Measurements from ENCODE around the gene SAP130. TPM values are rescaled to one million over a fixed set of nuclear protein-coding genes. Genes with fewer than 3 reads are reported as not detected.

Gene SAP130
- total RNA-seq, 1 donor from 2014 or later: 28.5 TPM

GRCh38 chr2:127927384-127927783 lies 100.5 kb downstream of the SAP130 start:
- DNase-seq: no peak
- no peaks in the 10 kb centered on the region for H3K36me3 Mint-ChIP-seq (ENCODE audit: unreplicated experiment)
- H3K9me3 Mint-ChIP-seq (ENCODE audit: unreplicated experiment): no peaks in the 10 kb centered on the region
- H3K4me3 Mint-ChIP-seq (ENCODE audit: unreplicated experiment): no peak overlapping the region
- no peaks in the 10 kb centered on the region for H3K4me1 Mint-ChIP-seq (ENCODE audit: low read depth, unreplicated experiment)
- H3K27me3 Mint-ChIP-seq (ENCODE audit: unreplicated experiment): no peaks in the 10 kb centered on the region
- TF ChIP-seq CTCF (IDR thresholded peaks at IDR 0.05; ENCODE audit: partially characterized antibody, unreplicated experiment): no peak
- no peak overlapping the region for H3K27ac Mint-ChIP-seq (ENCODE audit: unreplicated experiment)

GRCh38 chr2:127917916-127918315 lies 109.9 kb downstream of the SAP130 start:
- Mint-ChIP-seq H3K27me3 (ENCODE audit: unreplicated experiment) (no peaks in the 10 kb centered on the region), H3K36me3 (ENCODE audit: unreplicated experiment) (no peaks in the 10 kb centered on the region), H3K9me3 (ENCODE audit: unreplicated experiment) (peaks cover 2% of the 10 kb centered on the region), H3K4me3 (ENCODE audit: unreplicated experiment) (no peak overlapping the region), H3K4me1 (ENCODE audit: low read depth, unreplicated experiment) (no peaks in the 10 kb centered on the region), H3K27ac (ENCODE audit: unreplicated experiment) (no peak overlapping the region)
- TF ChIP-seq CTCF (IDR thresholded peaks at IDR 0.05; ENCODE audit: partially characterized antibody, unreplicated experiment): no peak
- DNase-seq: no peak

GRCh38 chr2:127913808-127914457 lies 113.9 kb downstream of the SAP130 start:
- Mint-ChIP-seq H3K36me3 (ENCODE audit: unreplicated experiment) (no peaks in the 10 kb centered on the region), H3K27ac (ENCODE audit: unreplicated experiment) (no peak overlapping the region), H3K4me1 (ENCODE audit: low read depth, unreplicated experiment) (no peaks in the 10 kb centered on the region), H3K9me3 (ENCODE audit: unreplicated experiment) (peaks cover under 1% of the 10 kb centered on the region), H3K27me3 (ENCODE audit: unreplicated experiment) (no peaks in the 10 kb centered on the region), H3K4me3 (ENCODE audit: unreplicated experiment) (no peak overlapping the region)
- no peak for DNase-seq
- TF ChIP-seq CTCF (IDR thresholded peaks at IDR 0.05; ENCODE audit: partially characterized antibody, unreplicated experiment): no peak

- H3K4me3 Mint-ChIP-seq (ENCODE audit: unreplicated experiment): no peak overlapping the region
- H3K27me3 Mint-ChIP-seq (ENCODE audit: unreplicated experiment): peaks cover 3% of the 10 kb centered on the region
- no peaks in the 10 kb centered on the region for H3K4me1 Mint-ChIP-seq (ENCODE audit: low read depth, unreplicated experiment)
- no peak overlapping the region for H3K27ac Mint-ChIP-seq (ENCODE audit: unreplicated experiment)
- TF ChIP-seq CTCF (IDR thresholded peaks at IDR 0.05; ENCODE audit: partially characterized antibody, unreplicated experiment): no peak
- no peaks in the 10 kb centered on the region for H3K9me3 Mint-ChIP-seq (ENCODE audit: unreplicated experiment)
- no peak for DNase-seq
- no peaks in the 10 kb centered on the region for H3K36me3 Mint-ChIP-seq (ENCODE audit: unreplicated experiment)
Measured at GRCh38 chr2:127911737-127912136, 116.1 kb downstream of the SAP130 start.

- Mint-ChIP-seq H3K4me1 (ENCODE audit: low read depth, unreplicated experiment) (no peaks in the 10 kb centered on the region), H3K36me3 (ENCODE audit: unreplicated experiment) (no peaks in the 10 kb centered on the region), H3K4me3 (ENCODE audit: unreplicated experiment) (no peak overlapping the region), H3K9me3 (ENCODE audit: unreplicated experiment) (no peaks in the 10 kb centered on the region), H3K27me3 (ENCODE audit: unreplicated experiment) (peaks cover 3% of the 10 kb centered on the region), H3K27ac (ENCODE audit: unreplicated experiment) (no peak overlapping the region)
- TF ChIP-seq CTCF (IDR thresholded peaks at IDR 0.05; ENCODE audit: partially characterized antibody, unreplicated experiment): no peak
- no peak for DNase-seq
Measured at GRCh38 chr2:127910415-127910814, 117.4 kb downstream of the SAP130 start.

Data from glutamatergic neuron (in vitro differentiated cells).